DMS153 treated with DMSO at 0.1 percent for 48 hours (cell line): ENCODE data around the gene PCBD2.

Experiments
- DNase-seq: peaks from one replicate; lab custom pipeline; 2025; ENCODE audit not compliant: unreplicated experiment; lab: John Stamatoyannopoulos, UW

The PCBD2 gene

GRCh38 chr5:135004376-135004775, 99.4 kb downstream of the PCBD2 start:
- DNase-seq: no peak

GRCh38 chr5:135005076-135005475, 100.1 kb downstream of the PCBD2 start:
- no peak for DNase-seq

GRCh38 chr5:135007305-135007704, 102.4 kb downstream of the PCBD2 start:
- no peak for DNase-seq

- DNase-seq: no peak
These were observed 102.9 kb downstream of the PCBD2 start for GRCh38 chr5:135007749-135008363.

GRCh38 chr5:135008556-135008955, 103.6 kb downstream of the PCBD2 start:
- no peak for DNase-seq

GRCh38 chr5:135008981-135009735, 104.2 kb downstream of the PCBD2 start:
- no peak for DNase-seq

- no peak for DNase-seq
These were observed 105.0 kb downstream of the PCBD2 start for GRCh38 chr5:135009736-135010501.

GRCh38 chr5:135010502-135011354, 105.8 kb downstream of the PCBD2 start:
- DNase-seq: no peak

- DNase-seq: no peak
These were observed 106.6 kb downstream of the PCBD2 start for GRCh38 chr5:135011355-135012032.

- no peak for DNase-seq
These were observed 107.2 kb downstream of the PCBD2 start for GRCh38 chr5:135012033-135012588.
